Brain microvascular endothelial cell (primary cell): Measurements from ENCODE around the gene CDC14B.

Experiments
- DNase-seq: peaks from one replicate; pipeline ENCODE4 v3.0.0-alpha.2; 2020
- H3K27ac ChIP-seq: fragments of 250-450 bp; sonication (Bioruptor Pico); 2 replicates; pipeline ENCODE4 v1.5.1; 2020; ENCODE audit warnings: mild to moderate bottlenecking, moderate library complexity
- H3K27me3 ChIP-seq: fragments of 250-450 bp; sonication (Bioruptor Pico); replicated peaks from 2 replicates; pipeline ENCODE4 v1.5.1; 2020; ENCODE audit warnings: mild to moderate bottlenecking
- H3K36me3 ChIP-seq: fragments of 250-450 bp; sonication (Bioruptor Pico); replicated peaks from 2 replicates; pipeline ENCODE4 v1.5.1; 2020; ENCODE audit warnings: mild to moderate bottlenecking
- H3K4me3 ChIP-seq: 2 replicates; pipeline ENCODE4 v1.5.1; 2011; ENCODE audit warnings: low read depth, mild to moderate bottlenecking, control low read depth, low read length, moderate library complexity
- in situ Hi-C: cut with HindIII; loops from 2 replicates; pipeline ENCODE4 v1.10.0; 2017; ENCODE audit warnings: low sequenced_read_pairs, low pct_ligation_motif_present
- TF ChIP-seq, protein P1 (sequence below): IDR thresholded peaks from 2 replicates; pipeline ENCODE4 v1.5.1; 2011; ENCODE audit warnings: low read depth, mild to moderate bottlenecking, moderate library complexity, low read length, control low read depth, inconsistent platforms; ENCODE audit errors: missing control alignments

CDC14B gene

DNA sequence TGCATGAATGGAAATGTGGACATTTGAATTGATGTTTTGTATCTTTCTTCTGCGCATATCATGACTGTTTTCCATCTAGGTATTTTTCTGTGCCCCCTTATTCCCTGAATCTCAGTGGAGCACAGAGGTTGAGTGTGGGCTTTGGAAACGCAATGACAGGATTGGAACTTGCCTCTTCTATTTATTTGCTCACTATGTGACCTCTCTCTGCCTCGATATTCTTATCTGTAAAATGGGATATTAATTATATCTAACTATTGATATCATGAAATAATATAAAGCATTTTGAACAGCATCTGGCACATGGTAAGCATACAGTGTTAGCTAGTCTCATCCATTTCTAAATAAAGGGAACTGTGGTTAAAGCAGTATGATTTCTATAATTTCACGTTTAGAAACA lies 143.6 kb downstream of the CDC14B start:
- TF ChIP-seq, protein P1, sequence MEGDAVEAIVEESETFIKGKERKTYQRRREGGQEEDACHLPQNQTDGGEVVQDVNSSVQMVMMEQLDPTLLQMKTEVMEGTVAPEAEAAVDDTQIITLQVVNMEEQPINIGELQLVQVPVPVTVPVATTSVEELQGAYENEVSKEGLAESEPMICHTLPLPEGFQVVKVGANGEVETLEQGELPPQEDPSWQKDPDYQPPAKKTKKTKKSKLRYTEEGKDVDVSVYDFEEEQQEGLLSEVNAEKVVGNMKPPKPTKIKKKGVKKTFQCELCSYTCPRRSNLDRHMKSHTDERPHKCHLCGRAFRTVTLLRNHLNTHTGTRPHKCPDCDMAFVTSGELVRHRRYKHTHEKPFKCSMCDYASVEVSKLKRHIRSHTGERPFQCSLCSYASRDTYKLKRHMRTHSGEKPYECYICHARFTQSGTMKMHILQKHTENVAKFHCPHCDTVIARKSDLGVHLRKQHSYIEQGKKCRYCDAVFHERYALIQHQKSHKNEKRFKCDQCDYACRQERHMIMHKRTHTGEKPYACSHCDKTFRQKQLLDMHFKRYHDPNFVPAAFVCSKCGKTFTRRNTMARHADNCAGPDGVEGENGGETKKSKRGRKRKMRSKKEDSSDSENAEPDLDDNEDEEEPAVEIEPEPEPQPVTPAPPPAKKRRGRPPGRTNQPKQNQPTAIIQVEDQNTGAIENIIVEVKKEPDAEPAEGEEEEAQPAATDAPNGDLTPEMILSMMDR = no peak
- no peak overlapping the region for H3K4me3 ChIP-seq
- DNase-seq = no peak
- H3K36me3 ChIP-seq = peaks cover 13% of the 10 kb centered on the region
- H3K27ac ChIP-seq = no peak overlapping the region
- H3K27me3 ChIP-seq = no peaks in the 10 kb centered on the region
- in situ Hi-C loops = no loop called here

DNA sequence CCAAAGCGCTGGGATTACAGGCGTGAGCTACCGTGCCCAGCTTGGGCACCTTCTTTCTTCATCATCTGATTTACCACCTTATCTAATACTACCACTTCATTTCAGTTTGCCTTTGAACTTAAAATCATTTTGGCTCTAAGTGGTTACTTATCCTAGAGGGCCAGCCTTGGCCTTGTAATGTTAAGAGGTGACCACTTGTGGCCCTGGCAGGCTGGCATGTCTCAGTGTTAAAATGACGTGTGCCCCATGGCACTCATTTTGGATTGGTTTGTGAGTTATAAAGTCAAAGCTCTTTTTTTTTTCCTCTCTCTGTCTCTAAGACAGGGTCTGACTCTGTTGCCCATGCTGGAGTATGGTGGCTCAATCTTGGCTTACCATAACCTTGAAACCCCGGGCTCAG lies 151.9 kb downstream of the CDC14B start:
- in situ Hi-C loops = no loop called here
- Histone ChIP-seq H3K27ac (no peak overlapping the region), H3K36me3 (peaks cover 16% of the 10 kb centered on the region), H3K27me3 (no peaks in the 10 kb centered on the region), H3K4me3 (no peak overlapping the region)
- TF ChIP-seq, protein P1 = no peak
- no peak for DNase-seq

DNA sequence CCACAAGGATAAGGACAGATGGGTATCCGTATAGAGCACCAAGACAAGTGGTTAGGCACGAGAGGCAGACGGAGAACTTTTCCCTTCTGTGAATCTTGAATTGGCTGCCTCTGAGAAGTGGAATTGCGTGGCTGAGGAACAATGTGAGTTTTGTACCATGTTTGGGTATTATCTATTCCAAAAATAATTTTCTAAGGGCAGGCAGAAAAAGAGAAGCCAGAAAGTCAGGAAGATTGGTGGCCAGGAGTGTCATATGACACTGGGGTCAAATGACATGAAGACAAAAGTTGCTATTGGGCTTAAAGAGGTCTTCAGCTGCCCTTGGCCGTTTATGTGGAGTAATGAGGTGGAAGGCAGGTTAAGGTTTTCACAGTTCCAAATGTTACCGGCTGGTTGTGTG lies 155.2 kb downstream of the CDC14B start:
- in situ Hi-C loops = no loop called here
- Histone ChIP-seq H3K27ac (no peak overlapping the region), H3K36me3 (peaks cover 2% of the 10 kb centered on the region), H3K27me3 (no peaks in the 10 kb centered on the region), H3K4me3 (no peak overlapping the region)
- TF ChIP-seq, protein P1 = no peak
- DNase-seq = no peak

DNA sequence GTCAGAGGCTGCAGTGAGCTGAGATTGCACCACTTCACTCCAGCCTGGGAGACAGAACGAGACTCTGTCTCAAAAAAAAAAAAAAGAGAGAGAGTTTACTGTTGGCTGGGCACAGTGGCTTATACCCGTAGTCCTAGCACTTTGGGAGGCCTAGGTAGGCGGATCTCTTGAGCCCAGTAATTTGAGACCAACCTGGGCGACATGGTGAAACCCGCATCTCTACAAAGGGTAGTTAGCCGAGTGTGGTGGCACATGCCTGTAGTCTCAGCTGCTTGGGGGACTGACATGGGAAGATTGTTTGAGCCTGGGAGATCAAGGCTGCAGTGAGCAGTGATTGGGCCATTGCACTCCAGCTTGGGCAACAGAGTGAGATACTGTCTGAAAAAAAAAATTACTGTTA lies 157.1 kb downstream of the CDC14B start:
- TF ChIP-seq, protein P1 = no peak
- no peak overlapping the region for H3K4me3 ChIP-seq
- H3K27ac ChIP-seq = no peak overlapping the region
- no peaks in the 10 kb centered on the region for H3K27me3 ChIP-seq
- no peaks in the 10 kb centered on the region for H3K36me3 ChIP-seq
- DNase-seq = no peak
- in situ Hi-C loops = no loop called here

DNA sequence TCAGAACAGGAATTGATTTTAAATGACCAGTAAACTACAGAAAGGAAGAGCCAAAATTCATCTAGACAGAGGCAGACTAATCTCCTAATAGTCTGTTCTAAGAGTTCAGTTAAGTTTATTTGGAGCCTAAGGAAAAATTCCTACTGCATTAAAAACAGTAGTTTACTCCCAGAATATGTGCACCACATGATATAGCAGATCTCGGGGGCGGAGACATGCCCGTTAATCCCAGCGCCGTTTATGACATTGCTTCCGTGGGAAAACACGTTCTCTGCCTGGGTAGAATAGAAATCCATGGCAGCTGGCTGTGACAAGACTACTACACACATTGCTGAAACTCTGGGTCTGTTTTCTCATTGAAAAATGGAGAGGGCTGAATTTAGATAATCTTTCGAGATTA lies 158.3 kb downstream of the CDC14B start:
- Histone ChIP-seq H3K27ac (no peak overlapping the region), H3K36me3 (no peaks in the 10 kb centered on the region), H3K27me3 (no peaks in the 10 kb centered on the region), H3K4me3 (no peak overlapping the region)
- in situ Hi-C loops = no loop called here
- no peak for DNase-seq
- TF ChIP-seq, protein P1 = no peak

DNA sequence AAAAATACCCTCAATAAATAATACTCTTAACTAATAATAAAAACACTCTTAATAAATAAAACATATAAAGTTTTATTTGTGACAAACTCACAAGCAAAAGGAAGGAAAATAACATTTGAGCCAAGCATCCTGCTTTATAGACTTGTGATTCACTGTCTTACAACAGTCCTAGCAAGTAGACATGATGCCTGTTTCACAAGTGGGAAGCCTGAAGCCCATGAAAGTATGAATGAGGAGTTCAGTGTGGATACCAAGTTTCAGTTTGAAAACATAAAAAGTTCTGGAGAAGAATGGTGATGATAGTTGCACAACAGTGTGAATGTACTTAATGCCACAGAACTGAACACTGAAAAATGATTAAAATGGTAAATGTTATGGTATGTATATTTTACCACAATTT lies 158.8 kb downstream of the CDC14B start:
- DNase-seq = no peak
- TF ChIP-seq, protein P1 = no peak
- H3K4me3 ChIP-seq = no peak overlapping the region
- H3K27ac ChIP-seq = no peak overlapping the region
- H3K27me3 ChIP-seq = no peaks in the 10 kb centered on the region
- in situ Hi-C loops = no loop called here
- H3K36me3 ChIP-seq = no peaks in the 10 kb centered on the region
